ENCODE results near the gene MYBPH. TPM values are rescaled to one million over a fixed set of nuclear protein-coding genes. Genes with fewer than 3 reads are reported as not detected.

MYBPH gene
- total RNA-seq, 1 experiment from 2014 or later, result 25.9 TPM

DNA sequence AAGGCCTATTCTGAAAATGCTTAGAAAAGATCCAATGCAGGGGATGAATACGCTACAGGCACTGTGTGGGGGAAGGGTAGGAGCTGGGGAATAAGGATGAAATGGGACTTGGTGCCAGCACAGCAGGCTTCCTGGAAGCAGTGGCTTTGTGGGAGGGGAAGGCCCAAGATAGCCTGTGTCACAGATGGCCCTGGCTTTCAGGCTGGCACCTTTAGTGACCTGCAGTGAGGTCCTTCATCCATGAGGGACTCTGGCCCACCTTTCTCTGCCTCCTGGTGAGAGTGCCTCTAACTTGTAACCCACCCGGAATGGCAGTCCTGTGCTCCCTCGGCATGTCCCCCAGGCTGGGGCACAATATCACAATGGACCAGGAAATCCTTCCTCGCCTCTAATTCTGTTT is 10.0 kb upstream of the MYBPH start:
- Histone ChIP-seq H3K4me1 (peaks cover 66% of the 10 kb centered on the region), H3K4me3 (ENCODE audit: low read depth, low read length) (no peak overlapping the region), H3K36me3 (ENCODE audit: control insufficient read depth, insufficient read depth, low read length) (no peaks in the 10 kb centered on the region), H3K9me3 (peaks cover 5% of the 10 kb centered on the region; the same call in 1 of the 2 replicates), H3K27me3 (replicated peaks; ENCODE audit: control insufficient read depth, insufficient read depth, low read length) (no peaks in the 10 kb centered on the region)
- no peaks in the 10 kb centered on the region for H3K27me3 Mint-ChIP-seq (ENCODE audit: insufficient read depth, unreplicated experiment)
- H3K4me3 Mint-ChIP-seq (ENCODE audit: unreplicated experiment), result peak overlapping the region; percentile 76
- TF ChIP-seq CTCF (IDR thresholded peaks at IDR 0.05; ENCODE audit: insufficient read depth in 1 of 2, low read depth in 1 of 2, low read length in 1 of 2, severe bottlenecking in 1 of 2, unreplicated experiment in 1 of 2), result no peak
- peaks cover 65% of the 10 kb centered on the region for H3K36me3 Mint-ChIP-seq (ENCODE audit: insufficient read depth, unreplicated experiment)
- ChIA-PET CTCF (no interaction called here), POLR2A (no interaction called here)
- peaks cover 56% of the 10 kb centered on the region for H3K4me1 Mint-ChIP-seq (ENCODE audit: low read depth, unreplicated experiment)
- DNase-seq, result no peak
- peak overlapping the region; percentile 86 for H3K27ac Mint-ChIP-seq (ENCODE audit: unreplicated experiment)
- H3K9me3 Mint-ChIP-seq (ENCODE audit: unreplicated experiment), result peaks cover 10% of the 10 kb centered on the region
- no TSS peak for BruUV-seq (replicated peaks)
- intact Hi-C loops (cut with micrococcal nuclease; ENCODE audit: unreplicated experiment), result no loop called here

GRCh38 chr1:203185061-203185461 is 9.4 kb upstream of the MYBPH start:
- no peak for TF ChIP-seq CTCF (IDR thresholded peaks at IDR 0.05; ENCODE audit: insufficient read depth in 1 of 2, low read depth in 1 of 2, low read length in 1 of 2, severe bottlenecking in 1 of 2, unreplicated experiment in 1 of 2)
- intact Hi-C loops (cut with micrococcal nuclease; ENCODE audit: unreplicated experiment), result no loop called here
- Histone ChIP-seq H3K36me3 (ENCODE audit: control insufficient read depth, insufficient read depth, low read length) (no peaks in the 10 kb centered on the region), H3K27me3 (replicated peaks; ENCODE audit: control insufficient read depth, insufficient read depth, low read length) (no peaks in the 10 kb centered on the region), H3K4me3 (ENCODE audit: low read depth, low read length) (no peak overlapping the region), H3K4me1 (peaks cover 65% of the 10 kb centered on the region), H3K9me3 (peaks cover 5% of the 10 kb centered on the region; the same call in 1 of the 2 replicates)
- peaks cover 65% of the 10 kb centered on the region for H3K36me3 Mint-ChIP-seq (ENCODE audit: insufficient read depth, unreplicated experiment)
- no TSS peak for BruUV-seq (replicated peaks)
- POLR2A ChIA-PET, result no interaction called here
- no peak for DNase-seq
- H3K4me1 Mint-ChIP-seq (ENCODE audit: low read depth, unreplicated experiment), result peaks cover 60% of the 10 kb centered on the region
- H3K27ac Mint-ChIP-seq (ENCODE audit: unreplicated experiment), result peak overlapping the region; percentile 86
- CTCF ChIA-PET, result no interaction called here
- H3K27me3 Mint-ChIP-seq (ENCODE audit: insufficient read depth, unreplicated experiment), result no peaks in the 10 kb centered on the region
- H3K4me3 Mint-ChIP-seq (ENCODE audit: unreplicated experiment), result peak overlapping the region; percentile 76
- H3K9me3 Mint-ChIP-seq (ENCODE audit: unreplicated experiment), result peaks cover 9% of the 10 kb centered on the region

- no peak for DNase-seq
- Mint-ChIP-seq H3K9me3 (ENCODE audit: unreplicated experiment) (peaks cover 3% of the 10 kb centered on the region), H3K27me3 (ENCODE audit: insufficient read depth, unreplicated experiment) (no peaks in the 10 kb centered on the region), H3K4me1 (ENCODE audit: low read depth, unreplicated experiment) (peaks cover 60% of the 10 kb centered on the region), H3K4me3 (ENCODE audit: unreplicated experiment) (peak overlapping the region; percentile 76), H3K27ac (ENCODE audit: unreplicated experiment) (peak overlapping the region; percentile 86), H3K36me3 (ENCODE audit: insufficient read depth, unreplicated experiment) (peaks cover 70% of the 10 kb centered on the region)
- intact Hi-C loops (cut with micrococcal nuclease; ENCODE audit: unreplicated experiment), result no loop called here
- no peaks in the 10 kb centered on the region for H3K27me3 ChIP-seq (replicated peaks; ENCODE audit: control insufficient read depth, insufficient read depth, low read length)
- no peak for TF ChIP-seq CTCF (IDR thresholded peaks at IDR 0.05; ENCODE audit: insufficient read depth in 1 of 2, low read depth in 1 of 2, low read length in 1 of 2, severe bottlenecking in 1 of 2, unreplicated experiment in 1 of 2)
- peaks cover 65% of the 10 kb centered on the region for H3K4me1 ChIP-seq
- no peak overlapping the region for H3K4me3 ChIP-seq (ENCODE audit: low read depth, low read length)
- no peaks in the 10 kb centered on the region for H3K36me3 ChIP-seq (ENCODE audit: control insufficient read depth, insufficient read depth, low read length)
- POLR2A ChIA-PET, result no interaction called here
- H3K9me3 ChIP-seq, result peaks cover 3% of the 10 kb centered on the region; the same call in 1 of the 2 replicates
- BruUV-seq (replicated peaks), result no TSS peak
- CTCF ChIA-PET, result no interaction called here
These were observed 8.8 kb upstream of the MYBPH start for GRCh38 chr1:203184467-203184866.

Measured in Caco-2 (cell line).